HepG2 (cell line): ENCODE results near the gene TMED6. TPM values are rescaled to one million over a fixed set of nuclear protein-coding genes. Genes with fewer than 3 reads are reported as not detected.

Experiments used
- CREB1 ChIP-seq, 2 experiments: fragments of 450-650 bp in 1 of 2; IDR thresholded peaks; 2 replicates each; pipeline ENCODE4 v1.6.1; 2016 to 2017; ENCODE audit warnings: control low read depth in 1 of 2, mild to moderate bottlenecking in 1 of 2, missing compliant biosample characterization in 1 of 2, missing genetic modification characterization in 1 of 2
- FOXK1 ChIP-seq: sonication (generic); formaldehyde crosslinking; IDR thresholded peaks from 2 replicates; pipeline ENCODE4 v1.4.0; 2020; ENCODE audit warnings: low read depth, missing genetic modification reagents, borderline replicate concordance
- FOXO1 ChIP-seq: sonication (generic); formaldehyde crosslinking; IDR thresholded peaks from 2 replicates; pipeline ENCODE4 v1.4.0; 2020; ENCODE audit warnings: missing genetic modification reagents
- KDM2A ChIP-seq: sonication (generic); formaldehyde crosslinking; IDR thresholded peaks from 2 replicates; pipeline ENCODE4 v1.4.0; 2020; ENCODE audit warnings: low read depth, missing genetic modification reagents, borderline replicate concordance
- MAFF ChIP-seq: IDR thresholded peaks from 2 replicates; pipeline ENCODE4 v1.6.1; 2011; ENCODE audit warnings: low read depth, low read length, improper control_type of control experiment
- NFE2 ChIP-seq: sonication (generic); formaldehyde crosslinking; IDR thresholded peaks from 2 replicates; pipeline ENCODE4 v1.4.0; 2020; ENCODE audit warnings: missing genetic modification reagents
- PHF8 ChIP-seq: sonication (generic); formaldehyde crosslinking; IDR thresholded peaks from 2 replicates; pipeline ENCODE4 v1.5.0; 2020; ENCODE audit warnings: missing genetic modification reagents
- RORA ChIP-seq: sonication (generic); formaldehyde crosslinking; IDR thresholded peaks from 2 replicates; pipeline ENCODE4 v1.5.0; 2020; ENCODE audit warnings: mild to moderate bottlenecking, missing genetic modification reagents, moderate library complexity
- STAG1 ChIP-seq: sonication (generic); formaldehyde crosslinking; IDR thresholded peaks from 2 replicates; pipeline ENCODE4 v1.4.0; 2020; ENCODE audit warnings: missing genetic modification reagents
- YY1 ChIP-seq: IDR thresholded peaks from 2 replicates; pipeline ENCODE4 v1.6.1; 2011; ENCODE audit warnings: low read length, low read depth, moderate library complexity, mild to moderate bottlenecking; ENCODE audit not compliant: insufficient read depth, insufficient replicate concordance
- ZBTB44 ChIP-seq: sonication (generic); formaldehyde crosslinking; IDR thresholded peaks from 2 replicates; pipeline ENCODE4 v1.4.0; 2020; ENCODE audit warnings: missing genetic modification reagents
- ZMYM3 ChIP-seq: sonication (generic); formaldehyde crosslinking; IDR thresholded peaks from 2 replicates; pipeline ENCODE4 v1.5.1; 2020; ENCODE audit warnings: mild to moderate bottlenecking, missing genetic modification reagents
- ZNF224 ChIP-seq: sonication (generic); formaldehyde crosslinking; IDR thresholded peaks from 2 replicates; pipeline ENCODE4 v1.5.0; 2020; ENCODE audit warnings: mild to moderate bottlenecking, missing genetic modification reagents
- ZNF556 ChIP-seq: sonication (generic); formaldehyde crosslinking; IDR thresholded peaks from 2 replicates; pipeline ENCODE4 v1.4.0; 2020; ENCODE audit warnings: mild to moderate bottlenecking, missing genetic modification reagents, borderline replicate concordance
- ZNF687 ChIP-seq: sonication (generic); formaldehyde crosslinking; IDR thresholded peaks from 2 replicates; pipeline ENCODE4 v1.5.1; 2020; ENCODE audit warnings: mild to moderate bottlenecking, missing genetic modification reagents, moderate library complexity
- ZNF773 ChIP-seq: sonication (generic); formaldehyde crosslinking; IDR thresholded peaks from 2 replicates; pipeline ENCODE4 v1.4.0; 2020; ENCODE audit warnings: missing genetic modification reagents, borderline replicate concordance
- polyA plus RNA-seq, 8 experiments: library from polyadenylated mRNA; depleted of rRNA in 3 of 8; stranded (reverse) in 7 of 8; unstranded in 1 of 8; fragments of >200 nt; fragmentation: Illumina TruSeq in 4 of 8; extraction: Trizol in 4 of 8; gene quantifications; 2 replicates each; pipeline versions ENCODE4 v1.2.1 to v1.2.3, GENCODE V29; 2011 to 2016; ENCODE audit warnings: low read depth in 4 of 8, missing spikeins in 1 of 8, mixed read lengths in 1 of 8; ENCODE audit not compliant: insufficient read depth in 1 of 8
- total RNA-seq, 5 experiments: library from RNA; depleted of rRNA; stranded (reverse); fragments of >200 nt; fragmentation: Illumina TruSeq; extraction: Trizol; gene quantifications; 2 replicates each; pipeline ENCODE4 v1.2.3, GENCODE V29; 2016; ENCODE audit warnings: low read depth in 1 of 5
- TF ChIP-seq, protein P1 (sequence below): sonication (generic); formaldehyde crosslinking; IDR thresholded peaks from 2 replicates; pipeline ENCODE4 v1.4.0; 2020; ENCODE audit warnings: missing genetic modification reagents
- TF ChIP-seq, protein P2 (sequence below): sonication (generic); formaldehyde crosslinking; conservative IDR thresholded peaks from 2 replicates; pipeline ENCODE4 v1.8.0; 2022; ENCODE audit warnings: mild to moderate bottlenecking, moderate library complexity, missing genetic modification reagents

The TMED6 gene
- total and polyA plus RNA-seq, 2 of the 13 experiments (the other 11 are each of a cell fraction or from before 2014, with no cell fraction given) = 9.8 to 14.4 TPM

- TF ChIP-seq ZNF687 (CRISPR knock-in tag) (no peak), ZNF224 (peak; percentile 45; the same call in 1 of the 2 replicates), ZMYM3 (CRISPR knock-in tag) (peak; percentile 39; the same call in 1 of the 2 replicates), MAFF (peak; percentile 100), FOXO1 (peak; percentile 98), STAG1 (CRISPR knock-in tag) (peak; percentile 79), FOXK1 (CRISPR knock-in tag) (peak; percentile 92), YY1 (no peak), ZBTB44 (CRISPR knock-in tag) (no peak), PHF8 (peak; percentile 42), ZNF556 (peak; percentile 66; the same call in 1 of the 2 replicates), NFE2 (no peak), CREB1 (IDR thresholded peaks at IDR 0.05) (peak; percentile 99), CREB1 (CRISPR knock-in tag; IDR thresholded peaks at IDR 0.05) (peak; percentile 91), RORA (0 out of 2 replicates have a peak, but pooled peaks have one; percentile 61), KDM2A (CRISPR knock-in tag) (no peak), ZNF773 (CRISPR knock-in tag) (no peak)
- TF ChIP-seq, protein P1, sequence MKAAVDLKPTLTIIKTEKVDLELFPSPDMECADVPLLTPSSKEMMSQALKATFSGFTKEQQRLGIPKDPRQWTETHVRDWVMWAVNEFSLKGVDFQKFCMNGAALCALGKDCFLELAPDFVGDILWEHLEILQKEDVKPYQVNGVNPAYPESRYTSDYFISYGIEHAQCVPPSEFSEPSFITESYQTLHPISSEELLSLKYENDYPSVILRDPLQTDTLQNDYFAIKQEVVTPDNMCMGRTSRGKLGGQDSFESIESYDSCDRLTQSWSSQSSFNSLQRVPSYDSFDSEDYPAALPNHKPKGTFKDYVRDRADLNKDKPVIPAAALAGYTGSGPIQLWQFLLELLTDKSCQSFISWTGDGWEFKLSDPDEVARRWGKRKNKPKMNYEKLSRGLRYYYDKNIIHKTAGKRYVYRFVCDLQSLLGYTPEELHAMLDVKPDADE (CRISPR knock-in tag) = no peak
- TF ChIP-seq, protein P2, sequence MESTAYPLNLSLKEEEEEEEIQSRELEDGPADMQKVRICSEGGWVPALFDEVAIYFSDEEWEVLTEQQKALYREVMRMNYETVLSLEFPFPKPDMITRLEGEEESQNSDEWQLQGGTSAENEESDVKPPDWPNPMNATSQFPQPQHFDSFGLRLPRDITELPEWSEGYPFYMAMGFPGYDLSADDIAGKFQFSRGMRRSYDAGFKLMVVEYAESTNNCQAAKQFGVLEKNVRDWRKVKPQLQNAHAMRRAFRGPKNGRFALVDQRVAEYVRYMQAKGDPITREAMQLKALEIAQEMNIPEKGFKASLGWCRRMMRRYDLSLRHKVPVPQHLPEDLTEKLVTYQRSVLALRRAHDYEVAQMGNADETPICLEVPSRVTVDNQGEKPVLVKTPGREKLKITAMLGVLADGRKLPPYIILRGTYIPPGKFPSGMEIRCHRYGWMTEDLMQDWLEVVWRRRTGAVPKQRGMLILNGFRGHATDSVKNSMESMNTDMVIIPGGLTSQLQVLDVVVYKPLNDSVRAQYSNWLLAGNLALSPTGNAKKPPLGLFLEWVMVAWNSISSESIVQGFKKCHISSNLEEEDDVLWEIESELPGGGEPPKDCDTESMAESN (CRISPR knock-in tag) = no peak
Measured at GRCh38 chr16:69396187-69397061, 44.8 kb upstream of the TMED6 start (continued).
